Effector memory CD8-positive, alpha-beta T cell (primary cell): ENCODE measurements around the gene SF3A2.
"Not testable (repeated sequence)": the region's sequence is repeated elsewhere in the genome, so short reads cannot be mapped to it uniquely, and the experiment has no call there.

Experiments
- ATAC-seq: fragments of 150-1000 bp; cut with Tn5 transposase; replicated peaks from 2 replicates; pipeline ENCODE4 v1.10.0; 2021; ENCODE audit warnings: mild to moderate bottlenecking, moderate library complexity
- DNase-seq, 3 experiments: peaks; one replicate each; pipeline ENCODE4 v3.0.0; 2021
- H3K27ac Mint-ChIP-seq, 2 donors: one replicate each; pipeline ENCODE4 v1.8.0; 2022; ENCODE audit warnings: mild to moderate bottlenecking in 2 of 2, mixed read lengths in 2 of 2, moderate library complexity in 2 of 2
- H3K27me3 Mint-ChIP-seq, 2 donors: one replicate each; pipeline ENCODE4 v1.8.0; 2022; ENCODE audit warnings: mixed read lengths in 2 of 2
- H3K36me3 Mint-ChIP-seq: one replicate; pipeline ENCODE4 v1.8.0; 2022; ENCODE audit warnings: mild to moderate bottlenecking, moderate library complexity, mixed read lengths; ENCODE audit not compliant: insufficient read depth
- H3K4me1 Mint-ChIP-seq, 2 donors: one replicate each; pipeline ENCODE4 v1.8.0; 2022; ENCODE audit warnings: low read depth in 2 of 2, mixed read lengths in 2 of 2
- H3K4me3 Mint-ChIP-seq, 2 donors: one replicate each; pipeline ENCODE4 v1.8.0; 2022; ENCODE audit warnings: mild to moderate bottlenecking in 2 of 2, mixed read lengths in 2 of 2, moderate library complexity in 2 of 2
- H3K9me3 Mint-ChIP-seq, 2 donors: one replicate each; pipeline ENCODE4 v1.8.0; 2022; ENCODE audit warnings: mixed read lengths in 2 of 2

SF3A2 gene

GRCh38 chr19:2278459-2279158, 42.0 kb downstream of the SF3A2 start:
- no peaks in the 10 kb centered on the region for H3K27me3 Mint-ChIP-seq
- DNase-seq (no peak), ATAC-seq (no peak)
- peak overlapping the region; percentile 52 to 90 for H3K27ac Mint-ChIP-seq
- peaks cover 88% of the 10 kb centered on the region for H3K36me3 Mint-ChIP-seq
- peak overlapping the region in 1 of 2 donors; percentile 53 for H3K4me3 Mint-ChIP-seq
- peaks cover 24 to 29% of the 10 kb centered on the region in 2 donors for H3K4me1 Mint-ChIP-seq
- no peaks in the 10 kb centered on the region for H3K9me3 Mint-ChIP-seq

- peak overlapping the region in 1 of 2 donors; percentile 5 for H3K4me3 Mint-ChIP-seq
- ATAC-seq = no peak
These were observed 44.1 kb downstream of the SF3A2 start for GRCh38 chr19:2280633-2281264.

GRCh38 chr19:2281265-2282061, 44.8 kb downstream of the SF3A2 start:
- peaks cover 86% of the 10 kb centered on the region for H3K36me3 Mint-ChIP-seq
- peak overlapping the region; percentile 81 to 84 for H3K4me3 Mint-ChIP-seq
- ATAC-seq, H3K9me3 Mint-ChIP-seq, DNase-seq, H3K27me3 Mint-ChIP-seq: not testable (repeated sequence)
- peaks cover 15 to 16% of the 10 kb centered on the region in 2 donors for H3K4me1 Mint-ChIP-seq
- peak overlapping the region; percentile 89 to 90 for H3K27ac Mint-ChIP-seq

More at GRCh38 chr19:2280633-2281264, 44.1 kb downstream of the SF3A2 start:
- Mint-ChIP-seq H3K27me3 (no peaks in the 10 kb centered on the region), H3K36me3 (peaks cover 85% of the 10 kb centered on the region), H3K4me1 (peaks cover 15 to 16% of the 10 kb centered on the region in 2 donors), H3K27ac (peak overlapping the region in 1 of 2 donors; percentile 67), H3K9me3 (no peaks in the 10 kb centered on the region)
- no peak for DNase-seq

- Mint-ChIP-seq H3K27me3 (no peaks in the 10 kb centered on the region), H3K4me3 (peak within 1 kb of the TSS; percentile 81 to 84), H3K27ac (peak within 1 kb of the TSS; percentile 89 to 90), H3K36me3 (peaks cover 83% of the 10 kb centered on the region), H3K9me3 (no peaks in the 10 kb centered on the region), H3K4me1 (peaks cover 14 to 16% of the 10 kb centered on the region in 2 donors)
- ATAC-seq (peak; percentile 66), DNase-seq (peak in 2 of 3 experiments; percentile 38 to 45)
These were observed 45.6 kb downstream of the SF3A2 start, which contains the start of gene PEAK3 for GRCh38 chr19:2282062-2282861. TSS of gene PEAK3 (minus strand) at chr19:2282175. CDS start at chr19:2280931, 1,244 bp downstream.

GRCh38 chr19:2282862-2283237, 46.2 kb downstream of the SF3A2 start:
- H3K36me3 Mint-ChIP-seq = peaks cover 78% of the 10 kb centered on the region
- no peak for ATAC-seq
- peak overlapping the region; percentile 81 to 84 for H3K4me3 Mint-ChIP-seq
- DNase-seq = no peak
- H3K27me3 Mint-ChIP-seq = no peaks in the 10 kb centered on the region
- H3K4me1 Mint-ChIP-seq = peaks cover 13 to 16% of the 10 kb centered on the region in 2 donors
- H3K27ac Mint-ChIP-seq = peak overlapping the region; percentile 89 to 90
- no peaks in the 10 kb centered on the region for H3K9me3 Mint-ChIP-seq

- peaks cover 23 to 25% of the 10 kb centered on the region in 2 donors for H3K4me1 Mint-ChIP-seq
- no peaks in the 10 kb centered on the region for H3K9me3 Mint-ChIP-seq
- DNase-seq = no peak
These were observed 47.3 kb downstream of the SF3A2 start for GRCh38 chr19:2283835-2284507.

GRCh38 chr19:2286402-2287140, 49.9 kb downstream of the SF3A2 start:
- Mint-ChIP-seq H3K27me3 (no peaks in the 10 kb centered on the region), H3K9me3 (no peaks in the 10 kb centered on the region), H3K4me1 (peaks cover 33 to 34% of the 10 kb centered on the region in 2 donors), H3K4me3 (no peak overlapping the region), H3K36me3 (peaks cover 81% of the 10 kb centered on the region), H3K27ac (peak overlapping the region in 1 of 2 donors; percentile 72)
- DNase-seq (no peak), ATAC-seq (no peak)

More at GRCh38 chr19:2283835-2284507, 47.3 kb downstream of the SF3A2 start:
- Mint-ChIP-seq H3K4me3 (no peak overlapping the region), H3K36me3 (peaks cover 76% of the 10 kb centered on the region), H3K27me3 (no peaks in the 10 kb centered on the region), H3K27ac (peak overlapping the region; percentile 16 to 72)
- ATAC-seq = no peak

- Mint-ChIP-seq H3K27ac (peak overlapping the region; percentile 87 to 91), H3K4me1 (peaks cover 25 to 27% of the 10 kb centered on the region in 2 donors), H3K9me3 (no peaks in the 10 kb centered on the region), H3K27me3 (no peaks in the 10 kb centered on the region), H3K4me3 (peak overlapping the region in 1 of 2 donors; percentile 84), H3K36me3 (peaks cover 81% of the 10 kb centered on the region)
- DNase-seq (no peak), ATAC-seq (no peak)
These were observed 51.1 kb downstream of the SF3A2 start for GRCh38 chr19:2287585-2288337.

GRCh38 chr19:2288338-2288817, 51.8 kb downstream of the SF3A2 start:
- no peaks in the 10 kb centered on the region for H3K9me3 Mint-ChIP-seq
- H3K4me3 Mint-ChIP-seq = peak overlapping the region; percentile 84 to 90
- H3K27me3 Mint-ChIP-seq = no peaks in the 10 kb centered on the region
- DNase-seq (no peak), ATAC-seq (no peak)
- peaks cover 80% of the 10 kb centered on the region for H3K36me3 Mint-ChIP-seq
- H3K4me1 Mint-ChIP-seq = peaks cover 26 to 27% of the 10 kb centered on the region in 2 donors
- H3K27ac Mint-ChIP-seq = peak overlapping the region; percentile 87 to 91

- Mint-ChIP-seq H3K4me1 (peaks cover 30 to 32% of the 10 kb centered on the region in 2 donors), H3K27me3 (no peaks in the 10 kb centered on the region), H3K4me3 (peak overlapping the region; percentile 84 to 90), H3K9me3 (no peaks in the 10 kb centered on the region), H3K36me3 (peaks cover 79% of the 10 kb centered on the region), H3K27ac (peak overlapping the region; percentile 87 to 91)
- ATAC-seq (peak; percentile 15), DNase-seq (no peak)
These were observed 52.4 kb downstream of the SF3A2 start for GRCh38 chr19:2288818-2289713.
